Right cardiac atrium (tissue), 5 donors: ENCODE measurements around the gene NLRX1. TPM values are rescaled to one million over a fixed set of nuclear protein-coding genes. Genes with fewer than 3 reads are reported as not detected.
A peak's percentile ranks its signal among the peaks of the same experiment; 100 is the strongest.

Source experiments
- ATAC-seq, 2 donors: fragments of 200-7000 bp; cut with Tn5 transposase; one replicate each; pipeline versions ENCODE4 v1.8.0 to v1.9.1; 2020; ENCODE audit warnings: moderate library complexity in 2 of 2, mild to moderate bottlenecking in 1 of 2
- DNase-seq, 3 donors: peaks; one replicate each; pipeline ENCODE4 v3.0.0-alpha.2; 2020
- H3K27ac ChIP-seq: one replicate; pipeline ENCODE4 v1.5.1; 2013; ENCODE audit warnings: mild to moderate bottlenecking, low read length, control low read depth, moderate library complexity
- H3K27me3 ChIP-seq: one replicate; pipeline ENCODE4 v1.6.1; 2013; ENCODE audit not compliant: control insufficient read depth, insufficient read depth
- H3K4me1 ChIP-seq: one replicate; pipeline ENCODE4 v1.6.1; 2013; ENCODE audit warnings: low read length; ENCODE audit not compliant: control insufficient read depth, insufficient read depth
- H3K4me3 ChIP-seq: one replicate; pipeline ENCODE4 v1.5.1; 2013; ENCODE audit warnings: low read length, control low read depth
- H3K9me3 ChIP-seq: one replicate; pipeline ENCODE4 v1.6.1; 2013; ENCODE audit warnings: low read length; ENCODE audit not compliant: control insufficient read depth
- whole genome bisulfite sequencing: extraction: QIAGEN DNeasy Blood & Tissue Kit; methylation state at CpG from one replicate; pipeline ENCODE4 v1.1.7; 2013; 5-methylcytosine and 5-hydroxymethylcytosine counted together
- intact Hi-C, 4 donors: fragments of 100-400 bp; cut with DNase I; formaldehyde crosslinking; loops; one replicate each; pipeline versions ENCODE4 v1.11.0 to v1.14.0; 2022 to 2023
- polyA plus RNA-seq: library from polyadenylated mRNA; stranded (reverse); fragments of 200-250 nt; gene quantifications from one replicate; pipeline ENCODE4 v1.2.3, GENCODE V29; 2013
- total RNA-seq, 4 donors: library from RNA; stranded (reverse); fragmentation: NEBNext Ultra II Directional; extraction: Animal tissue kit (Norgen Biotek cat#: 25700); gene quantifications; one replicate each; pipeline ENCODE4 v1.2.1, GENCODE V29; 2021
- donor health status: healthy with polysubstance abuse.
- donor health status: DM: no; HTN: yes; CAD: no.
- donor health status: DM: no; HTN: no; CAD: no.
- donor health status: DM: no; HTN: yes; CAD: no; lungs with severe emphysema.
- donor health status: DM: yes; HTN: yes; CAD: no.

Gene NLRX1
- total and polyA plus RNA-seq, 5 donors, result 12.8 to 25.2 (median 20.7) TPM

DNA sequence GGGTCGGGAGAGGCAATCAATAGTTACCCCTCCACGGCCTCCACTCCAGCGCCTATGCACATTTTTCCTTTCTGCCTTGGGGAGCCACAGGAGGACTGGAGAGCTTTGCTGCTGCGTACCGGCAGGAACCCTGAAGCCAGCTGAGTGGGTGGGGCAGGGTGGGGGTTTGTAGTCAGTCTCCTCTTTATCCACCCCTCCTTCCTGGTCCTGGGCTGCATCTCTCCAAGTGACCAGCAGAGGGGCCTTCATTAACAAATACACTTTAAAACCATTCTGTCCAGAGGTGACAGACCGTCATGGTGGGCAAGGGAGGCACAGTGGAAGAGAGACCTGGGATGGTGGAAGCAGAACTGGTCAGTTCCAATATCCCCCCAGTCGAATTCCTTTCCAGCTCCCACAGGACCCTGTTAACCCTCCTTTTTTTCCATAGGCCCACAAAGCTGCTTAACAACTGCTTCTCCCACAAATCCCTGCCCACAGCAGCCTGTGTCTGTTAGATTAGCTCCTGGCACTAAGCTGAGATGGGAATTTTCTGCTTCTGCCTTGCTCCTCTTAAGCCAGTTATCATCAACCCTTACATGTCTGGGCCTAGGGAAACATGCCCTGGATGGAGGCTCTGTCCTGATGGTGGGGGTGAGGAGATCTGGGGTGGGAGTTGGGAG lies 23.6 kb upstream of the NLRX1 start:
- intact Hi-C loops, result loop anchor here in 1 of 4 donors (1.0 kb wide), 1 partner anchor 52 kb away; no protein-coding TSS in a partner anchor
- peak; percentile 70 to 81 (median 76) for DNase-seq
- ATAC-seq, result peak; percentile 81 to 89
- Histone ChIP-seq H3K27me3 (no peaks in the 10 kb centered on the region), H3K4me1 (peaks cover 2% of the 10 kb centered on the region), H3K4me3 (no peak overlapping the region), H3K9me3 (no peaks in the 10 kb centered on the region), H3K27ac (no peak overlapping the region)
- WGBS, result 10% methylated on average over 7 of the region's 7 CpGs

DNA sequence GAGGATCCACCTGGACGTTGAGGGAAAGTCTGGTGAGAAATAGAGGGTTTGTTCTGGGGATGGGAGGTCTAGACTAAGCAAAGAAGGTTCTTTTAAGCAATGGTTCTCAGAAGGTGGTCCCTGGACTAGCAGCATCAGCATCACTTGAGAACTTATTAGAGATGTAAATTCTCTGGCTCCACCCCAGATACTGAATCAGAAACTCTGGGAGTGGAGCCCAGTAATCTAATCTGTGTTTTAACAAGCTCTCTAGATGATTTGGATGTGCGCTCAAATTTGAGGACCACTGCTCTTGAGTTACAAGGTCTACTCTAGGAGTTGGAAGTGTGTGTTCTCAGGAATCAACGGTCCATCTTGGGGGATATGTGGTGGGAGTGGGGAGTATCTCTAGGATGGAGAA lies 23.0 kb upstream of the NLRX1 start:
- DNase-seq (no peak), ATAC-seq (no peak)
- Histone ChIP-seq H3K9me3 (no peaks in the 10 kb centered on the region), H3K27ac (no peak overlapping the region), H3K4me1 (peaks cover 2% of the 10 kb centered on the region), H3K4me3 (no peak overlapping the region), H3K27me3 (no peaks in the 10 kb centered on the region)
- 35% methylated on average over 3 of the region's 3 CpGs for WGBS
- intact Hi-C loops, result loop anchor here in 1 of 4 donors (1.0 kb wide), 1 partner anchor 52 kb away; no protein-coding TSS in a partner anchor

GRCh38 chr11:119147604-119148333 lies 20.8 kb upstream of the NLRX1 start:
- Histone ChIP-seq H3K4me3 (no peak overlapping the region), H3K27me3 (no peaks in the 10 kb centered on the region), H3K9me3 (no peaks in the 10 kb centered on the region), H3K27ac (no peak overlapping the region), H3K4me1 (peaks cover 2% of the 10 kb centered on the region)
- DNase-seq, result peak in 1 of 3 donors; percentile 22
- ATAC-seq, result no peak
- WGBS, result 72% methylated on average over 6 of the region's 6 CpGs
- intact Hi-C loops, result no loop called here

GRCh38 chr11:119148720-119149017 lies 19.9 kb upstream of the NLRX1 start:
- no peaks in the 10 kb centered on the region for H3K9me3 ChIP-seq
- peaks cover 2% of the 10 kb centered on the region for H3K4me1 ChIP-seq
- DNase-seq, result no peak
- no peak for ATAC-seq
- 1% methylated on average over 16 of the region's 16 CpGs for WGBS
- H3K27me3 ChIP-seq, result no peaks in the 10 kb centered on the region
- peak overlapping the region; percentile 74 for H3K4me3 ChIP-seq
- no peak overlapping the region for H3K27ac ChIP-seq
- intact Hi-C loops, result no loop called here

DNA sequence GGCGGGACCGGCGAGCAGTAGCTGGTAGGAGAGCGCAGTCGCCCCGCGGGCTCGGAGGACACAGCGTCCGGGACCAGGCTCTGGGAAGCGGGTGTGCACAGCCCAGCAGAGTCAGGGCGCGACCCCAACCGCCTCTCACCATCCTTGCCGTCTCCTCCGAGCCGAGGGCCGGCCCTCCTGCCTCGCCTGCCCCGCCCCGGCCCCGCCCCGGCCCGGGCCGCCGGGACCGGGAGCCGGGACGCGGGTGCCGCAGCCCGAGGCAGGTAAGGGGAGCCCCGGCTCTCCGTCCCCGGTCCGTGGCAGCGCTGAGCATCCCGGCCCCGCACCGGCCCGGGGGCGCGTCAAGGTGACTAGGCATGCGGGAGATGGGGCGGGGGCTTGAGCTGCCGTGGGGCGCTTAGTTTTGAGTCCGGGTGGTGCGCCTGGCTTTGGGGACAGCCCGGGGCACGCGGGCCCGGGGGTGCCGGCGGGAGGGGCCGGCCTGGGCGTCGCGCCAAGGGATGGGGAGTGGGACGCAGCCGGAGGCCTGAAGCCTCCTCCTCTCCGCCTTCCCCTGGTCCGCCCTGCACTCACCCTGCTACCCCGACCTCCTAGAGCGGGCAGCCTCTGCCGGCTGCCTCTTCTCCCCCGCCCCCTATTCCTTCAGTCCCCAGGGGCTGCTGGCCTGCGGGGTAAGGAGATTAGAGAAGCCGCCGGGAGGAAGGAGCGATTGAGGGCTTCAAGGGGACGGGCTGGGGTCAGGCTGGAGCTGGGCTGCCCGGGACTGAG lies 19.3 kb upstream of the NLRX1 start, which contains the start of gene ABCG4:
Gene ABCG4 (plus strand): TSS at position 35 of the 768 bp plus-strand sequence. CDS start 914 bp downstream, outside the sequence.
- DNase-seq, result peak in 2 of 3 donors; percentile 69 to 70
- H3K4me3 ChIP-seq, result peak within 1 kb of the TSS; percentile 74
- ATAC-seq, result peak; percentile 51 to 53
- peaks cover 2% of the 10 kb centered on the region for H3K4me1 ChIP-seq
- under 1% methylated on average over 73 of the region's 73 CpGs for WGBS
- H3K27me3 ChIP-seq, result no peaks in the 10 kb centered on the region
- no peak within 1 kb of the TSS for H3K27ac ChIP-seq
- intact Hi-C loops, result no loop called here
- no peaks in the 10 kb centered on the region for H3K9me3 ChIP-seq

GRCh38 chr11:119149786-119150275 lies 18.7 kb upstream of the NLRX1 start:
- Histone ChIP-seq H3K27ac (no peak overlapping the region), H3K4me3 (peak overlapping the region; percentile 74), H3K27me3 (no peaks in the 10 kb centered on the region), H3K4me1 (peaks cover 2% of the 10 kb centered on the region), H3K9me3 (no peaks in the 10 kb centered on the region)
- peak in 1 of 3 donors; percentile 18 for DNase-seq
- no peak for ATAC-seq
- intact Hi-C loops, result no loop called here
- WGBS, result 39% methylated on average over 33 of the region's 33 CpGs

- DNase-seq (no peak), ATAC-seq (no peak)
- H3K4me3 ChIP-seq, result no peak overlapping the region
- H3K9me3 ChIP-seq, result no peaks in the 10 kb centered on the region
- WGBS, result 85% methylated on average over 9 of the region's 9 CpGs
- H3K4me1 ChIP-seq, result peaks cover 2% of the 10 kb centered on the region
- no peaks in the 10 kb centered on the region for H3K27me3 ChIP-seq
- H3K27ac ChIP-seq, result no peak overlapping the region
- intact Hi-C loops, result no loop called here
Measured at GRCh38 chr11:119152043-119152442, 16.5 kb upstream of the NLRX1 start.

DNA sequence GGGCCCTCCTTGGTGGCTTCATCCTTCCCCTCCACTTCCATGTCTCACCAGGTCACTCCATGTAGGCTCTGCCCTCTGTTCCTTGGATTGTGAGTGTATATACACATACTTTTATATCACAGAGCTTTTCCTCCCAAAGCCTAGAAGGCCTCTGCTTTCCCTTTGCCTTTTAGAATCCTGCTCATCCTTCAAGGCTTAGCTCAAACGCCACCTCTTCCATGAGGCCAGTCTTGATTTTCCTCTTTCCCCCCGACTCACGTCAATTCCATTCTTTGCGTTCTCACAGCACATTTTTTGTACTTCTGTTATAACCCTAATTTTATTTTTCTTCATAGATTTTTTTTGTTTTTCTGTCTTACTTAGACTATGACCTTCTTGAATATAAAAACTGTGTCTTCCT lies 15.9 kb upstream of the NLRX1 start:
- 87% methylated on average over 4 of the region's 4 CpGs for WGBS
- H3K9me3 ChIP-seq, result no peaks in the 10 kb centered on the region
- no peak for ATAC-seq
- H3K4me1 ChIP-seq, result peaks cover 2% of the 10 kb centered on the region
- intact Hi-C loops, result no loop called here
- H3K27me3 ChIP-seq, result no peaks in the 10 kb centered on the region
- no peak overlapping the region for H3K27ac ChIP-seq
- no peak overlapping the region for H3K4me3 ChIP-seq
- no peak for DNase-seq

GRCh38 chr11:119153049-119153818 lies 15.3 kb upstream of the NLRX1 start:
- peaks cover 2% of the 10 kb centered on the region for H3K4me1 ChIP-seq
- no peak overlapping the region for H3K27ac ChIP-seq
- H3K27me3 ChIP-seq, result no peaks in the 10 kb centered on the region
- 84% methylated on average over 9 of the region's 9 CpGs for WGBS
- ATAC-seq, result no peak
- intact Hi-C loops, result no loop called here
- no peak for DNase-seq
- H3K9me3 ChIP-seq, result no peaks in the 10 kb centered on the region
- no peak overlapping the region for H3K4me3 ChIP-seq

GRCh38 chr11:119154178-119154577 lies 14.3 kb upstream of the NLRX1 start:
- Histone ChIP-seq H3K27me3 (no peaks in the 10 kb centered on the region), H3K9me3 (no peaks in the 10 kb centered on the region), H3K27ac (no peak overlapping the region), H3K4me1 (no peaks in the 10 kb centered on the region), H3K4me3 (no peak overlapping the region)
- intact Hi-C loops, result no loop called here
- WGBS, result 88% methylated on average over 6 of the region's 6 CpGs
- DNase-seq (no peak), ATAC-seq (no peak)
